Parathyroid adenoma (tissue), 2 donors: ENCODE data around the gene CTDSP1.

Source experiments
- H2AFZ ChIP-seq: fragments of 300-600 bp; sonication (generic); one replicate; pipeline ENCODE4 v1.7.0; 2017; ENCODE audit warnings: antibody characterized with exemption, mild to moderate bottlenecking
- H3K27ac ChIP-seq: fragments of 300-600 bp; sonication (generic); one replicate; pipeline ENCODE4 v1.7.0; 2017
- H3K27me3 ChIP-seq: fragments of 300-600 bp; sonication (generic); one replicate; pipeline ENCODE4 v1.7.0; 2017; ENCODE audit warnings: low read length; ENCODE audit not compliant: control insufficient read depth, insufficient read depth
- H3K36me3 ChIP-seq: fragments of 300-600 bp; sonication (generic); one replicate; pipeline ENCODE4 v1.7.0; 2017; ENCODE audit warnings: low read length; ENCODE audit not compliant: control insufficient read depth, insufficient read depth
- H3K4me1 ChIP-seq: fragments of 300-600 bp; sonication (generic); one replicate; pipeline ENCODE4 v1.7.0; 2017; ENCODE audit warnings: control low read depth
- H3K4me2 ChIP-seq: fragments of 300-600 bp; sonication (generic); one replicate; pipeline ENCODE4 v1.7.0; 2017; ENCODE audit warnings: low read length
- H3K4me3 ChIP-seq: fragments of 300-600 bp; sonication (generic); one replicate; pipeline ENCODE4 v1.7.0; 2017; ENCODE audit warnings: low read depth, low read length
- H3K79me2 ChIP-seq: fragments of 300-600 bp; sonication (generic); one replicate; pipeline ENCODE4 v1.7.0; 2017; ENCODE audit warnings: control low read depth
- H3K9ac ChIP-seq: fragments of 300-600 bp; sonication (generic); one replicate; pipeline ENCODE4 v1.7.0; 2017; ENCODE audit warnings: mild to moderate bottlenecking
- H3K9me3 ChIP-seq: fragments of 300-600 bp; sonication (generic); one replicate; pipeline ENCODE4 v1.7.0; 2017; ENCODE audit warnings: low read length; ENCODE audit not compliant: control insufficient read depth
- TF ChIP-seq, protein P1 (sequence below): fragments of 300-600 bp; sonication (generic); IDR thresholded peaks from one replicate; pipeline ENCODE4 v1.7.0; 2017; ENCODE audit warnings: antibody characterized with exemption, mild to moderate bottlenecking
- donor health status: primary hyperparathyroidism.

CTDSP1 gene

DNA sequence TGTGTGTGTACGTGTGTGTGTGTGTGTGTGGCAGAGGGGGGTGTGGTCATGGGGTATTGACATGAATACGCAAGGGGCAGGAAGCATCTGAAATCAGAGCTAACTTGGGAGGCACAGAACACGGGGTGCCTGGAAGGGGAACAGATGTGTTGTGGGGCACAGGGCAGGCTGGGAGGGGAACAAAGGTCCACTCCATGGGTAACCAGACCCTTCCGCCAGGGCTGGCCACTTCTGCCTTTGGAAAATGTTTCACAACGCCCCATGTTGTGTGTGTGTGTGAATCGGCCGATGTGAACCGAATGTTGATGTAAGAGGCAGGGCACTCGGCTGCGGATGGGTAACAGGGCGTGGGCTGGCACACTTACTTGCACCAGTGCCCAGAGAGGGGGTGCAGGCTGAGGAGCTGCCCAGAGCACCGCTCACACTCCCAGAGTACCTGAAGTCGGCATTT lies 17.7 kb upstream of the CTDSP1 start, which contains the start of gene SLC11A1:
Gene SLC11A1, plus strand, starts transcription at position 358 of the 451 bp plus-strand sequence. CDS start 96 bp downstream, outside the sequence.
- H2AFZ ChIP-seq: no peak within 1 kb of the TSS
- no peaks in the 10 kb centered on the region for H3K27me3 ChIP-seq
- no peaks in the 10 kb centered on the region for H3K79me2 ChIP-seq
- no peaks in the 10 kb centered on the region for H3K4me1 ChIP-seq
- H3K27ac ChIP-seq: no peak within 1 kb of the TSS
- TF ChIP-seq, protein P1, sequence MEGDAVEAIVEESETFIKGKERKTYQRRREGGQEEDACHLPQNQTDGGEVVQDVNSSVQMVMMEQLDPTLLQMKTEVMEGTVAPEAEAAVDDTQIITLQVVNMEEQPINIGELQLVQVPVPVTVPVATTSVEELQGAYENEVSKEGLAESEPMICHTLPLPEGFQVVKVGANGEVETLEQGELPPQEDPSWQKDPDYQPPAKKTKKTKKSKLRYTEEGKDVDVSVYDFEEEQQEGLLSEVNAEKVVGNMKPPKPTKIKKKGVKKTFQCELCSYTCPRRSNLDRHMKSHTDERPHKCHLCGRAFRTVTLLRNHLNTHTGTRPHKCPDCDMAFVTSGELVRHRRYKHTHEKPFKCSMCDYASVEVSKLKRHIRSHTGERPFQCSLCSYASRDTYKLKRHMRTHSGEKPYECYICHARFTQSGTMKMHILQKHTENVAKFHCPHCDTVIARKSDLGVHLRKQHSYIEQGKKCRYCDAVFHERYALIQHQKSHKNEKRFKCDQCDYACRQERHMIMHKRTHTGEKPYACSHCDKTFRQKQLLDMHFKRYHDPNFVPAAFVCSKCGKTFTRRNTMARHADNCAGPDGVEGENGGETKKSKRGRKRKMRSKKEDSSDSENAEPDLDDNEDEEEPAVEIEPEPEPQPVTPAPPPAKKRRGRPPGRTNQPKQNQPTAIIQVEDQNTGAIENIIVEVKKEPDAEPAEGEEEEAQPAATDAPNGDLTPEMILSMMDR: no peak
- H3K36me3 ChIP-seq: no peaks in the 10 kb centered on the region
- no peak within 1 kb of the TSS for H3K4me3 ChIP-seq
- H3K4me2 ChIP-seq: no peak within 1 kb of the TSS
- H3K9ac ChIP-seq: no peak within 1 kb of the TSS
- H3K9me3 ChIP-seq: no peaks in the 10 kb centered on the region

DNA sequence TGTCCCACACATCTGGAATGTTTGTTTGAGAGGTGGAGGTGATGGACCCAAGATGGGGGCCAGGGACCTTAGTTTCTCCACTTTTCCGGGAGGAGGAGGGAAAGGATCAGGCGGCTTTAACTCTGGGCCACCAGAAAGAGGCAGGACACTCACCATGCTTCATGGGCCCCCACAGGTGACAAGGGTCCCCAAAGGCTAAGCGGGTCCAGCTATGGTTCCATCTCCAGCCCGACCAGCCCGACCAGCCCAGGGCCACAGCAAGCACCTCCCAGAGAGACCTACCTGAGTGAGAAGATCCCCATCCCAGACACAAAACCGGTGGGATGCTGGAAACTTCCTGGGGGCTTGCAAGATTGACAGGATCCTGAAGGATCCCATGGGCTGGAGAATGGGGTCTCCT lies 16.9 kb upstream of the CTDSP1 start:
- TF ChIP-seq, protein P1: no peak
- Histone ChIP-seq H3K4me2 (no peak overlapping the region), H3K36me3 (no peaks in the 10 kb centered on the region), H3K4me3 (no peak overlapping the region), H3K79me2 (no peaks in the 10 kb centered on the region), H3K27ac (no peak overlapping the region), H3K9me3 (no peaks in the 10 kb centered on the region), H3K9ac (no peak overlapping the region), H3K27me3 (no peaks in the 10 kb centered on the region), H3K4me1 (no peaks in the 10 kb centered on the region), H2AFZ (no peak overlapping the region)

DNA sequence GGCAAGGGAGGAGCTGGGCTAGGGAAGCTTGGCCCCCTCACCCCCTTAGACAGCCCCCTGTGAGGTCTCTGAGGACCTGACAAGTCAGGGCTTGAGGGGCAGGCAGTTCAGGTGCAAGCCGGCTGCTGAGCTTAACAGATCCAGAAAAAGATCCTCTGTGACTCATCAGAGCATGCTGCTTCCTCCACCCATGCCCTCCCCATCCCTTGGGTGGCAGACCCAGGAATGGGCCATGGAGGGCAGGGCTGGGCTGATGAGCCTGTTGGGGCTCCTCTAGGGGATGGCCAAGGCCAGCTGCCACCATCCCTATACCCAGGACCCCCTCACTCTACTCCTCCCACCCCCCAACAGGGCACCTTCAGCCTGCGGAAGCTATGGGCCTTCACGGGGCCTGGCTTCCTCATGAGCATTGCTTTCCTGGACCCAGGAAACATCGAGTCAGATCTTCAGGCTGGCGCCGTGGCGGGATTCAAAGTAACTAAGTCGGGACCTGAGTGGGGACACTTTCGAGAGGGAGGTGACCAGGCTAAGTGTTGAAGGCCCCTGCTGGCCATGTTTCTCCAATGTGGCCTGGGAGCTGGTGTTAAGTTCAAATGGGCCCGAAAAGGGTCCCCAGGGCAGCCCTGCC lies 15.7 kb upstream of the CTDSP1 start:
- Histone ChIP-seq H3K4me2 (no peak overlapping the region), H3K4me1 (no peaks in the 10 kb centered on the region), H3K4me3 (no peak overlapping the region), H3K27me3 (no peaks in the 10 kb centered on the region), H3K79me2 (no peaks in the 10 kb centered on the region), H3K36me3 (no peaks in the 10 kb centered on the region), H3K27ac (no peak overlapping the region), H2AFZ (no peak overlapping the region), H3K9ac (no peak overlapping the region), H3K9me3 (no peaks in the 10 kb centered on the region)
- TF ChIP-seq, protein P1: no peak

DNA sequence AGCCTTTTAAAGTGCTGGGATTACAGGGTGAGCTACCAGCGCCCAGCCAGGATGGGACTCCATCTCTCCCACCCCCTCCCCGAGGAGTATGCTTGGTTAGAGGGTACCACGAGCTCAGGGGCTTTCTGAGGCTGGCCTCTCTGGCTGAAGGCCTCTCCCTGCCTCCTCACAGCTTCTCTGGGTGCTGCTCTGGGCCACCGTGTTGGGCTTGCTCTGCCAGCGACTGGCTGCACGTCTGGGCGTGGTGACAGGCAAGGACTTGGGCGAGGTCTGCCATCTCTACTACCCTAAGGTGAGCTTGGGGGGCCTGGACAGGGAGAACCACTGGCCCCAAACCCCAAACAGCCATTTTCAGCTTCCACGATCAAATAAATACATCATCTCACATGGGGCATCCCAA lies 14.7 kb upstream of the CTDSP1 start:
- Histone ChIP-seq H3K4me3 (no peak overlapping the region), H2AFZ (no peak overlapping the region), H3K9me3 (no peaks in the 10 kb centered on the region), H3K9ac (no peak overlapping the region), H3K79me2 (no peaks in the 10 kb centered on the region), H3K4me1 (no peaks in the 10 kb centered on the region), H3K27me3 (no peaks in the 10 kb centered on the region), H3K4me2 (no peak overlapping the region), H3K36me3 (no peaks in the 10 kb centered on the region), H3K27ac (no peak overlapping the region)
- TF ChIP-seq, protein P1: no peak
